Effector memory CD4-positive, alpha-beta T cell (primary cell): ENCODE results near the gene B4GALNT2.
A peak's percentile ranks its signal among the peaks of the same experiment; 100 is the strongest.

Experiments used
- DNase-seq, 3 donors: peaks; one replicate each; pipeline ENCODE4 v3.0.0-alpha.2; 2020
- H3K27ac ChIP-seq: 2 replicates; pipeline ENCODE4 v1.7.0; 2013; ENCODE audit warnings: mild to moderate bottlenecking, low read length, moderate library complexity; ENCODE audit not compliant: insufficient read depth, poor library complexity, severe bottlenecking
- H3K27me3 ChIP-seq: replicated peaks from 2 replicates; pipeline ENCODE4 v1.7.0; 2013; ENCODE audit warnings: mild to moderate bottlenecking, low read length; ENCODE audit not compliant: insufficient read depth, control insufficient read depth, poor library complexity, severe bottlenecking
- H3K36me3 ChIP-seq: 2 replicates; pipeline ENCODE4 v1.7.0; 2013; ENCODE audit warnings: mild to moderate bottlenecking, low read length, moderate library complexity; ENCODE audit not compliant: control insufficient read depth, insufficient read depth
- H3K4me1 ChIP-seq: 2 replicates; pipeline ENCODE4 v1.7.0; 2013; ENCODE audit warnings: low read length, mild to moderate bottlenecking; ENCODE audit not compliant: control insufficient read depth, insufficient read depth, poor library complexity, severe bottlenecking
- H3K4me3 ChIP-seq: 2 replicates; pipeline ENCODE4 v1.7.0; 2013; ENCODE audit warnings: low read length, low read depth, mild to moderate bottlenecking; ENCODE audit not compliant: insufficient read depth, poor library complexity, severe bottlenecking
- H3K9me3 ChIP-seq: 2 replicates; pipeline ENCODE4 v1.7.0; 2013; ENCODE audit warnings: mild to moderate bottlenecking, low read length, moderate library complexity; ENCODE audit not compliant: control insufficient read depth

The B4GALNT2 gene

DNA sequence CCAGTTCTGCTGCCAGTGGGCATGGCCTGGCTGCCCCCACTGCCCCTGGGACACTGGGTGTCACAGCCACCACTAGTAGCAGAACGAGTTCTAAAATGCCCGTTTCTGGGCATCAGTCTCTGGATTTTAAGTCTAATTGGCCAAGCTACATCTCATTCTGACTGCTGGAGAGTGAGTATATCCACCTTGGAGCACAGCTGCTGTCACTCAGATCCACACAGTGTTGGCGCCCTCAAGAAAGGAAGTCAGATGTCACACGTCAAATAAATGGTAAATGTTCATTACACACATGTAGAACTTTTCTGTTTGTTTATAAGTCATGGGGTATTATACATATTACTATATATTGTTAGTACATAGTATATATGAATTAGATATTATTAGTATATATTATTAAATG, 58.4 kb downstream of the B4GALNT2 start:
- Histone ChIP-seq H3K27me3 (no peaks in the 10 kb centered on the region), H3K4me1 (no peaks in the 10 kb centered on the region), H3K36me3 (no peaks in the 10 kb centered on the region), H3K27ac (no peak overlapping the region), H3K4me3 (no peak overlapping the region), H3K9me3 (no peaks in the 10 kb centered on the region)
- DNase-seq: no peak

DNA sequence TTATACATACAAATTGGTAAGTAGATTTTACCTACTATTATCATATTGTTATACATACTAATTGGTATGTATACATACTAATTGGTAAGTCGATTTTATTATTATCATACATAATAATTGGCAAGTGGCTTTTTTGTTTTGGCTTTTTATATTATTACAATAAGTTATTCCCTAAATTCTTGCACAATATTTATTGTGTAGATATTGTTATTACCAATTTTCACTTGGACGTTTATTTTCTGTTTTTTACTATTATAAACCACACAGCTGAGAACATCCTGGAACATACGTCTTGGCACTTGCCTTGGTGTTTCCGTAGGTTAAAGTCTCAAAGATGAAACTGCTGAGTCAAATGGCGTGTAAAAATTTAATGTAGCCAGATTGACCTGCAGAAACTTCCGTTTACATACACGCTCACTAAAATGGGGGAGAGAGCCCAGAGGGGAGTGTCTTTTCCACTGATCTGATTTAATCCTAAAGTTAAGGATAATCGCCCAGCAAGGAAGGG, 58.9 kb downstream of the B4GALNT2 start:
- no peak for DNase-seq
- H3K27ac ChIP-seq: peak overlapping the region; percentile 79
- no peaks in the 10 kb centered on the region for H3K4me1 ChIP-seq
- no peaks in the 10 kb centered on the region for H3K36me3 ChIP-seq
- H3K4me3 ChIP-seq: peak overlapping the region; percentile 85
- no peaks in the 10 kb centered on the region for H3K27me3 ChIP-seq
- H3K9me3 ChIP-seq: no peaks in the 10 kb centered on the region

GRCh38 chr17:49191917-49192741, 59.6 kb downstream of the B4GALNT2 start:
- no peaks in the 10 kb centered on the region for H3K4me1 ChIP-seq
- peak overlapping the region; percentile 85 for H3K4me3 ChIP-seq
- H3K36me3 ChIP-seq: no peaks in the 10 kb centered on the region
- peak overlapping the region; percentile 79 for H3K27ac ChIP-seq
- peak; percentile 82 to 87 (median 82) for DNase-seq
- H3K9me3 ChIP-seq: no peaks in the 10 kb centered on the region
- no peaks in the 10 kb centered on the region for H3K27me3 ChIP-seq

GRCh38 chr17:49193513-49194296, 61.1 kb downstream of the B4GALNT2 start:
- no peaks in the 10 kb centered on the region for H3K9me3 ChIP-seq
- H3K4me3 ChIP-seq: peak overlapping the region; percentile 85
- H3K27ac ChIP-seq: peak overlapping the region; percentile 79
- peak in 1 of 3 donors; percentile 5 for DNase-seq
- no peaks in the 10 kb centered on the region for H3K36me3 ChIP-seq
- no peaks in the 10 kb centered on the region for H3K4me1 ChIP-seq
- H3K27me3 ChIP-seq: no peaks in the 10 kb centered on the region

GRCh38 chr17:49194297-49194607, 61.7 kb downstream of the B4GALNT2 start:
- no peak overlapping the region for H3K27ac ChIP-seq
- DNase-seq: no peak
- no peaks in the 10 kb centered on the region for H3K27me3 ChIP-seq
- no peaks in the 10 kb centered on the region for H3K9me3 ChIP-seq
- H3K36me3 ChIP-seq: no peaks in the 10 kb centered on the region
- H3K4me1 ChIP-seq: no peaks in the 10 kb centered on the region
- H3K4me3 ChIP-seq: no peak overlapping the region

DNA sequence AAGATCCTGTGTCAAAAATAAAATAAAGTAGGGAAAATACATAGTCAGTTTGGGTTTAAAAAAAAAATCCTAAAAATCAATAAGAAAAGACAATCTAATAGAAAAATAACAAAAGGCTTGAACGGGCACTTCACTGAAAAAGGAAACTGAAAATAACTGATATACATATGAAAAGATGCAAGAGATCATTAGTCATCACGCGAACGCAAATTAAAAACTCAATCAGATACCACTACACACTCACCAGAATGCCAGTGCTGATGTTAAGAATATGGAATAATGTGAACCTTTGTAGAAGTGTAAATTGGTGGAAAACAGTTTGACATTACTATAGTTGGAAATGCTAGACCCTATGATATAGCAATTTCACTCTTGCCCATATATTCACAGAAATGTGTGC, 63.2 kb downstream of the B4GALNT2 start:
- H3K27me3 ChIP-seq: no peaks in the 10 kb centered on the region
- H3K4me3 ChIP-seq: no peak overlapping the region
- H3K4me1 ChIP-seq: no peaks in the 10 kb centered on the region
- no peaks in the 10 kb centered on the region for H3K9me3 ChIP-seq
- no peak for DNase-seq
- no peak overlapping the region for H3K27ac ChIP-seq
- H3K36me3 ChIP-seq: no peaks in the 10 kb centered on the region

GRCh38 chr17:49196520-49196919, 64.0 kb downstream of the B4GALNT2 start:
- Histone ChIP-seq H3K9me3 (no peaks in the 10 kb centered on the region), H3K27ac (no peak overlapping the region), H3K36me3 (no peaks in the 10 kb centered on the region), H3K4me1 (no peaks in the 10 kb centered on the region), H3K27me3 (no peaks in the 10 kb centered on the region), H3K4me3 (no peak overlapping the region)
- DNase-seq: no peak

GRCh38 chr17:49197346-49197998, 64.9 kb downstream of the B4GALNT2 start:
- no peak overlapping the region for H3K27ac ChIP-seq
- H3K4me3 ChIP-seq: no peak overlapping the region
- no peaks in the 10 kb centered on the region for H3K4me1 ChIP-seq
- H3K27me3 ChIP-seq: no peaks in the 10 kb centered on the region
- no peak for DNase-seq
- no peaks in the 10 kb centered on the region for H3K36me3 ChIP-seq
- no peaks in the 10 kb centered on the region for H3K9me3 ChIP-seq

DNA sequence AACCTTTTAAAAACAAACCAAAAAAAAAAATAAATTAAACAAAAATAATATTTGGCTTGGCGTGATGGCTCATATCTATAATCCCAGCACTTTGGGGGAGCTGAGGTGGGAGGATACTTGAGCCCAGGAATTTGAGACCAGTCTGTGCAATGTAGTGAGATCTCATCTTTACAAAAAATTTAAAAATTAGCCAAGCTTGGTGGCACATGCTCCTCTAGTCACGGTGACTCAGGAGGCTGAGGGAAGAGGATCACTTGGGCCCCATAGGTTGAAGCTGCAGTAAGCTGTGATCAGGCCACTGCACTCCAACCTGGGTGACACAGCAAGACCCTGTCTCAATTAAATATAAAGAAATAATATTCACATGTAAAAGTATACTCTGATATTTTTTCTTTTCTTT, 65.6 kb downstream of the B4GALNT2 start:
- Histone ChIP-seq H3K4me3 (no peak overlapping the region), H3K27me3 (no peaks in the 10 kb centered on the region), H3K36me3 (no peaks in the 10 kb centered on the region), H3K27ac (no peak overlapping the region), H3K4me1 (no peaks in the 10 kb centered on the region), H3K9me3 (no peaks in the 10 kb centered on the region)
- DNase-seq: no peak
